ENCODE data around the gene SMAD9. TPM values are rescaled to one million over a fixed set of nuclear protein-coding genes. Genes with fewer than 3 reads are reported as not detected.

SMAD9 gene
- total and polyA plus RNA-seq, 2 of the 8 experiments (the other 6 are each of a cell fraction or from before 2014, with no cell fraction given) = 0.45 to 1.0 TPM

DNA sequence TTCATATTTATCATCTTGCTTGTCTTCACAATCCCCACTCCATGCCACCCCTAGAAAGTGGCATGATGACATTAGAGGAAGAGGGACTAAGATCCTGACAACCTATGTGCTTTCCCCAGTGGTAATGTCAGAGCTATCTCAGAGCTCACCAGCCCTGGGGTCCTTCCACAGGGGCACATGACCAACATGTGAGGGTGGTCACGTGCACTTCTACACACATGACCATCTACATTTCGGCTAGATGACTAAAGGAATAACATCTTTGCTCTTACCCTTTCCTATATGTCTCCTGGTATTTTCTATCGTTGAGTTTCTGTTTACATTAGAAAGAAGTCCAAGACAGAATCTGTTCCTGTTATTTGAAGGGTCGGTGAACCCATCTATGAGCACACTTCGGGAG is 54.8 kb downstream of the SMAD9 start (continued):
- no peak for TF ChIP-seq GTF2F1 (IDR thresholded peaks at IDR 0.05; ENCODE audit: borderline replicate concordance, low read depth, low read length)
- TF ChIP-seq TAF7 (optimal IDR thresholded peaks at IDR 0.05; ENCODE audit: borderline replicate concordance, low read depth, low read length) = no peak
- TF ChIP-seq, protein P1, sequence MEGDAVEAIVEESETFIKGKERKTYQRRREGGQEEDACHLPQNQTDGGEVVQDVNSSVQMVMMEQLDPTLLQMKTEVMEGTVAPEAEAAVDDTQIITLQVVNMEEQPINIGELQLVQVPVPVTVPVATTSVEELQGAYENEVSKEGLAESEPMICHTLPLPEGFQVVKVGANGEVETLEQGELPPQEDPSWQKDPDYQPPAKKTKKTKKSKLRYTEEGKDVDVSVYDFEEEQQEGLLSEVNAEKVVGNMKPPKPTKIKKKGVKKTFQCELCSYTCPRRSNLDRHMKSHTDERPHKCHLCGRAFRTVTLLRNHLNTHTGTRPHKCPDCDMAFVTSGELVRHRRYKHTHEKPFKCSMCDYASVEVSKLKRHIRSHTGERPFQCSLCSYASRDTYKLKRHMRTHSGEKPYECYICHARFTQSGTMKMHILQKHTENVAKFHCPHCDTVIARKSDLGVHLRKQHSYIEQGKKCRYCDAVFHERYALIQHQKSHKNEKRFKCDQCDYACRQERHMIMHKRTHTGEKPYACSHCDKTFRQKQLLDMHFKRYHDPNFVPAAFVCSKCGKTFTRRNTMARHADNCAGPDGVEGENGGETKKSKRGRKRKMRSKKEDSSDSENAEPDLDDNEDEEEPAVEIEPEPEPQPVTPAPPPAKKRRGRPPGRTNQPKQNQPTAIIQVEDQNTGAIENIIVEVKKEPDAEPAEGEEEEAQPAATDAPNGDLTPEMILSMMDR (IDR thresholded peaks at IDR 0.05; ENCODE audit: control extremely low read depth in 1 of 3, insufficient read depth in 1 of 3, low read depth in 1 of 3, low read length in 3 of 3) = no peak
